Activated CD8-positive, alpha-beta T cell treated with anti-CD3 and anti-CD28 coated beads for 36 hours (primary cell): ENCODE data around the gene IL21. TPM values are rescaled to one million over a fixed set of nuclear protein-coding genes. Genes with fewer than 3 reads are reported as not detected.

Experiments
- ATAC-seq: fragments of 200-7000 bp; cut with Tn5 transposase; one replicate; pipeline ENCODE4 v1.10.0; 2021; ENCODE audit warnings: mild to moderate bottlenecking, moderate library complexity
- CTCF ChIA-PET: fragments of 350-600 bp; sonication (Branson Sonifier 250); formaldehyde crosslinking; loops from one replicate; lab custom pipeline; 2021; ENCODE audit warnings: antibody characterized with exemption; lab: Charles Lee
- POLR2A ChIA-PET: fragments of 350-600 bp; sonication (Branson Sonifier 250); formaldehyde crosslinking; loops from one replicate; lab custom pipeline; 2021; ENCODE audit warnings: antibody characterized with exemption; lab: Charles Lee
- DNase-seq: peaks from one replicate; pipeline ENCODE4 v3.0.0-alpha.2; 2020
- H3K27ac Mint-ChIP-seq: one replicate; pipeline ENCODE4 v1.8.0; 2021; ENCODE audit warnings: mild to moderate bottlenecking, mixed read lengths
- H3K27me3 Mint-ChIP-seq: one replicate; pipeline ENCODE4 v1.8.0; 2021; ENCODE audit warnings: mixed read lengths
- H3K36me3 Mint-ChIP-seq: one replicate; pipeline ENCODE4 v1.8.0; 2021; ENCODE audit warnings: low read depth, mixed read lengths
- H3K4me1 Mint-ChIP-seq: one replicate; pipeline ENCODE4 v1.8.0; 2021; ENCODE audit warnings: low read depth, mixed read lengths
- H3K4me3 Mint-ChIP-seq: one replicate; pipeline ENCODE4 v1.8.0; 2021; ENCODE audit warnings: mild to moderate bottlenecking, moderate library complexity, mixed read lengths
- H3K9me3 Mint-ChIP-seq: one replicate; pipeline ENCODE4 v1.8.0; 2021; ENCODE audit warnings: mixed read lengths
- intact Hi-C: fragments of 100-400 bp; cut with micrococcal nuclease; formaldehyde crosslinking; loops from one replicate; pipeline ENCODE4 v1.10.0; 2022
- total RNA-seq, 2 experiments: library from RNA; stranded (reverse); gene quantifications; one replicate each; pipeline ENCODE4 v1.2.3, GENCODE V29; 2021
- TF ChIP-seq, protein P1 (sequence below): fragments of 200-600 bp; IDR thresholded peaks from one replicate; pipeline ENCODE4 v1.8.0; 2022; ENCODE audit warnings: antibody characterized with exemption, mild to moderate bottlenecking

IL21 gene
- total RNA-seq, 2 experiments from 2014 or later = 0.09 to 0.52 TPM

GRCh38 chr4:122562449-122562848, 58.4 kb downstream of the IL21 start:
- DNase-seq = no peak
- TF ChIP-seq, protein P1, sequence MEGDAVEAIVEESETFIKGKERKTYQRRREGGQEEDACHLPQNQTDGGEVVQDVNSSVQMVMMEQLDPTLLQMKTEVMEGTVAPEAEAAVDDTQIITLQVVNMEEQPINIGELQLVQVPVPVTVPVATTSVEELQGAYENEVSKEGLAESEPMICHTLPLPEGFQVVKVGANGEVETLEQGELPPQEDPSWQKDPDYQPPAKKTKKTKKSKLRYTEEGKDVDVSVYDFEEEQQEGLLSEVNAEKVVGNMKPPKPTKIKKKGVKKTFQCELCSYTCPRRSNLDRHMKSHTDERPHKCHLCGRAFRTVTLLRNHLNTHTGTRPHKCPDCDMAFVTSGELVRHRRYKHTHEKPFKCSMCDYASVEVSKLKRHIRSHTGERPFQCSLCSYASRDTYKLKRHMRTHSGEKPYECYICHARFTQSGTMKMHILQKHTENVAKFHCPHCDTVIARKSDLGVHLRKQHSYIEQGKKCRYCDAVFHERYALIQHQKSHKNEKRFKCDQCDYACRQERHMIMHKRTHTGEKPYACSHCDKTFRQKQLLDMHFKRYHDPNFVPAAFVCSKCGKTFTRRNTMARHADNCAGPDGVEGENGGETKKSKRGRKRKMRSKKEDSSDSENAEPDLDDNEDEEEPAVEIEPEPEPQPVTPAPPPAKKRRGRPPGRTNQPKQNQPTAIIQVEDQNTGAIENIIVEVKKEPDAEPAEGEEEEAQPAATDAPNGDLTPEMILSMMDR = no peak
- Mint-ChIP-seq H3K4me1 (peaks cover 6% of the 10 kb centered on the region), H3K36me3 (peaks cover 2% of the 10 kb centered on the region), H3K9me3 (peaks cover 5% of the 10 kb centered on the region), H3K27me3 (peaks cover 5% of the 10 kb centered on the region), H3K4me3 (no peak overlapping the region), H3K27ac (no peak overlapping the region)
- ATAC-seq = no peak
- CTCF ChIA-PET = interaction anchor here (0.9 to 2.8 kb wide), 2 partner anchors 9 to 15 kb away, joined by 3 to 15 read pairs; no protein-coding TSS in a partner anchor
- POLR2A ChIA-PET = no interaction called here
- intact Hi-C loops = no loop called here

Other genes with a start within 250 kb of the IL21 start
- not detected for gene ADAD1, start 242.1 kb downstream of the IL21 start, total RNA-seq
- 1 to 10 TPM; 5.4 to 8.9 TPM for gene IL2, start 164.3 kb downstream of the IL21 start, total RNA-seq
- gene BBS12, start 111.6 kb upstream of the IL21 start, total RNA-seq = under 1 TPM; 0.74 to 0.89 TPM
- under 1 TPM in 1 of 2 experiments, not detected in 1; 0.13 TPM for gene FGF2, start 205.8 kb upstream of the IL21 start, total RNA-seq